ENCODE results near the gene C1orf210. TPM values are rescaled to one million over a fixed set of nuclear protein-coding genes. Genes with fewer than 3 reads are reported as not detected.

Gene C1orf210
- total RNA-seq, 1 donor from 2014 or later: 3.7 TPM

- H3K4me3 Mint-ChIP-seq: peak within 1 kb of the TSS; percentile 77
- DNase-seq (ENCODE audit: low spot score in 2 of 2, unreplicated experiment in 2 of 2): no peak
- H3K27me3 Mint-ChIP-seq (ENCODE audit: low read depth): peaks cover 3% of the 10 kb centered on the region
- no peak for TF ChIP-seq CTCF (IDR thresholded peaks at IDR 0.05; ENCODE audit: unreplicated experiment)
- peaks cover 7% of the 10 kb centered on the region for H3K9me3 Mint-ChIP-seq
- H3K4me1 Mint-ChIP-seq: peaks cover 33% of the 10 kb centered on the region
- H3K36me3 Mint-ChIP-seq: no peaks in the 10 kb centered on the region
- H3K27ac Mint-ChIP-seq: peak within 1 kb of the TSS; percentile 98
These were observed 15.6 kb downstream of the C1orf210 start, which contains the start of gene TMEM125 for GRCh38 chr1:43269627-43270375. Gene TMEM125, plus strand, starts transcription at chr1:43269983. Its CDS starts 2,740 bp downstream, at chr1:43272723.

- no peak for TF ChIP-seq CTCF (IDR thresholded peaks at IDR 0.05; ENCODE audit: unreplicated experiment)
- Mint-ChIP-seq H3K4me3 (no peak overlapping the region), H3K9me3 (peaks cover 13% of the 10 kb centered on the region), H3K36me3 (no peaks in the 10 kb centered on the region), H3K27ac (no peak overlapping the region), H3K27me3 (ENCODE audit: low read depth) (peaks cover 3% of the 10 kb centered on the region), H3K4me1 (peaks cover 33% of the 10 kb centered on the region)
- no peak for DNase-seq (ENCODE audit: low spot score in 2 of 2, unreplicated experiment in 2 of 2)
These were observed 17.5 kb downstream of the C1orf210 start for GRCh38 chr1:43267818-43268425.

GRCh38 chr1:43267291-43267805 lies 18.0 kb downstream of the C1orf210 start:
- DNase-seq (ENCODE audit: low spot score in 2 of 2, unreplicated experiment in 2 of 2): no peak
- peaks cover 33% of the 10 kb centered on the region for H3K4me1 Mint-ChIP-seq
- peaks cover 3% of the 10 kb centered on the region for H3K27me3 Mint-ChIP-seq (ENCODE audit: low read depth)
- H3K9me3 Mint-ChIP-seq: peaks cover 19% of the 10 kb centered on the region
- H3K4me3 Mint-ChIP-seq: no peak overlapping the region
- H3K27ac Mint-ChIP-seq: no peak overlapping the region
- TF ChIP-seq CTCF (IDR thresholded peaks at IDR 0.05; ENCODE audit: unreplicated experiment): no peak
- peaks cover 3% of the 10 kb centered on the region for H3K36me3 Mint-ChIP-seq

- Mint-ChIP-seq H3K27me3 (ENCODE audit: low read depth) (peaks cover 3% of the 10 kb centered on the region), H3K4me3 (no peak overlapping the region), H3K9me3 (peaks cover 23% of the 10 kb centered on the region), H3K36me3 (peaks cover 3% of the 10 kb centered on the region), H3K27ac (no peak overlapping the region), H3K4me1 (peaks cover 32% of the 10 kb centered on the region)
- DNase-seq (ENCODE audit: low spot score in 2 of 2, unreplicated experiment in 2 of 2): no peak
- TF ChIP-seq CTCF (IDR thresholded peaks at IDR 0.05; ENCODE audit: unreplicated experiment): no peak
These were observed 18.5 kb downstream of the C1orf210 start for GRCh38 chr1:43266881-43267280.

GRCh38 chr1:43265431-43265830 lies 19.9 kb downstream of the C1orf210 start:
- Mint-ChIP-seq H3K9me3 (peaks cover 36% of the 10 kb centered on the region), H3K4me3 (no peak overlapping the region), H3K4me1 (peaks cover 18% of the 10 kb centered on the region), H3K27ac (no peak overlapping the region), H3K36me3 (peaks cover 10% of the 10 kb centered on the region), H3K27me3 (ENCODE audit: low read depth) (no peaks in the 10 kb centered on the region)
- DNase-seq (ENCODE audit: low spot score in 2 of 2, unreplicated experiment in 2 of 2): no peak
- TF ChIP-seq CTCF (IDR thresholded peaks at IDR 0.05; ENCODE audit: unreplicated experiment): no peak
